NCI-H146 (cell line): ENCODE data around the gene THSD4.

Experiments
- DNase-seq: peaks from one replicate; lab custom pipeline; 2025; lab: John Stamatoyannopoulos, UW

Gene THSD4

GRCh38 chr15:71753346-71753745 lies 638.1 kb downstream of the THSD4 start:
- DNase-seq, result no peak

DNA sequence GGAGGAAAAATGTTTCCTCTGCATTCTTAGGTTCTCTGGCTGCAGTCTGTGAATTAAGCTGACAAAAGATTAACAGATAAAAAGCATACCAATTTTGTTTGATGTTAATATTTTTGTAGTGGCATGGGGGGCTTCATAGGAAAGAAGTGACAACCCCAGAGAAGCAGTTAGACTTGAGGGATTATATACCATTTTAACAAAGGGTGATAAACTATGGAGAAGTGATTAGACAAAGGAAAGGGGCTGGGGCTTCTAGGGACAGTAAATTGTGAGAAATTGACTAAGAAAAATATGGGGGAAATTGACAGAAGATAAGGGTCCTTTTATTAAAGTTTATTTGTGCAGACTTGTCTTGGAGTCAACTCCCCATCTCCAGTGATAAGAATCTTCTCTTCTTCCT lies 639.4 kb downstream of the THSD4 start:
- DNase-seq, result no peak

DNA sequence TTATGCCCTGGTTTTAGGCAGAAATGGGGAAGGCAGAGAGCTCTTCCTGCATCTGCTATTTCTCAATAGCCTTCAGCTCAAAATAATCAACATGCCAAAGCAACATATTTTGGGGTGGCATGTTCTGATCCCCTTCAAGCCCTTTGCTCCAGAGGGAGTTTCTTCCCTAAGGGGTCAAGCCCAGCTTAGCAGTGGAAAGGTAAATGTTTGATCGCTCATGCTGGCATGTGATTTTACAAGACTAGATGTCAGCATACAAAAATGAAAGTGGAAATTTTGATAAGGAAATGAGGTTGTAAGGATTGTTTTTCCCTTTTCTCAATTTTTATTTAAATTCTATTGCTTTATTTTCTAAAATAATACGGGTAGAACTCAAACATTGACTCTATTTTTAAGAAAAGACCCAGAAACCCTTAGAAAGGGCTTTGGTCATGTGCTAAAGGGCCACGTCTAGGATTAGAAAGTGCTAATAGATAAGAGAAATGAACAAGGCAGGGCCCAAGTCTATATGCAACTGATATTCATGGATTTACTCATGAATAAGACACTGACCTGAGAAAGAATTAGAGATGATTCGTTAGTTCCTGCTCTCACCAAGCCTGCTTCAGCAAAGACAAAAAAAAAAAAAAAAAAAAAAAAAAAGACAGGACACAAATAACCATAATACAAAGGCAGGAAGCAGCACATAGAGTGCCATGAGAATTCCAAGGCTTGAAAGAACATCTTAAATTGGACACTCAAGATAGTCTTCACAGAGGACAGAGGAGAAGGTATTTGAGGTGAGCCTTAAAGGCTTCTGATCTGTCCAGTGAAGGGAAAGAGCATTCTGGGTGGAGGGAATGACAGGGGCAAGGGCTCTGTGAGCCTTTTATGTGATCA lies 640.1 kb downstream of the THSD4 start:
- no peak for DNase-seq

DNA sequence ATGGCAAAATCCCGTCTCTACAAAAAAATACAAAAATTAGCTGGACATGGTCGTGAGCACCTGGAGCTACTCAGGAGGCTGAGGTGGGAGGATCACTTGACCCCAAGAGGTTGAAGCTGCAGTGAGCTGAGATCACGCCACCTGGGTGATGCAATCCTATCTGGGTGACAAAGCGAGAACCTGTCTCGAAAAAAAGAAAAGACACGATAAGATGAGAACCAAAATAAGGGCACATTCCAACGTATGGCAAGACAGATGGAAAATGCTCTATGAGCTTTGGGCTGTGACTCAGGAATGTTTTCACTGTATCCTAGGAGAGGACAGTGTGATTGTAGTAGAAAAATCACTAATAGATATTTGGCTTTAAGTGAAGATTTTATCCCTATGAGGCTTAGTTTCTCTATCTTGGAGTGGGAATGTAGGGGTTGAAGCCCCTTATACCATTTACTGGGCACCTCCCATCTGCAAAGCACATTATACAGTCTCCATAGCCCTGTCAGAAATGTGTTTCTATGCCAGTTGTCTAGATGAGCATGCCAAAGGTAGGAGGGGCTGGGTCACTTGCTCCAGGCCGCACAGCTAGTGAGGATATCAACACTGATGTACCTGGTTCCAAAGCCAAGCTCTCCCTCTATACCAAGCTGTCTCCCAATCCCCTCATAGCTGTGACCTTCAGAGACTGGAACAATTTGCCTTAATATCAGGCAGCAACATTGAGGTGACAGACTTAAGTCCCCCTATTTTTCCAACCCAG lies 641.5 kb downstream of the THSD4 start:
- no peak for DNase-seq

DNA sequence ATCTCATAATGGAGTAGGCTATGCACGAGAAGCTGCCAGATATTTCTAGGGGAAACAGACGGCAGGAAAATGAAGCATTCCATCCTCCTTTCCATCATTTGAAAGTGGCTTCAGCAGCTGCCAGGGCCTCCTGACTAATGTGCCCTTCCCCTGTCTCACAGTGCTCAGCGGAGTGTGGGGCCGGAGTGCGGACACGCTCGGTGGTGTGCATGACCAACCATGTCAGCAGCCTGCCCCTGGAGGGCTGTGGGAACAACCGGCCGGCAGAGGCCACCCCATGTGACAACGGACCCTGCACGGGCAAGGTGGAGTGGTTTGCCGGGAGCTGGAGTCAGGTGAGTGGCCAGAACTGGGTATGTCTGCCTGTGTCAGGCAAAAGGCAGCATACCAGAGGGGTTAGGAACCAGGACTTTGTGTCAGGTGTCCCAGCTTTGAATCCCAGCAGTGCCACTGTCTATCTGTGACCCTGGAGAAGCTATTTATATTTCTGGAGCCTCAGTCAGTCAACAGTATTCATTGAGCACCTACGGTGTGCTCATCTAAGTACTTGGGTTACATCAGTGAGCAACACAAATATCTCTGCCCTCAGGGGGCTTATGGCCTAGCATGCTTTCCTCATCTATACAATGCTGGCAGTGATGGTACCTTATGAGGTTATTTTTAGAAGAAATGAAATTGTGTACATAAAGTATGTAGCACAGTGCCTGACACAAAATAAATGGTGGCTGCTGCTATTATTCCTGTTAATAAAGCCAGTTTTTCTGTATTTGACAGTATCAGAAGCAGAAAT lies 642.7 kb downstream of the THSD4 start:
- DNase-seq, result no peak

- DNase-seq, result no peak
Measured at GRCh38 chr15:71758711-71759110, 643.4 kb downstream of the THSD4 start.

GRCh38 chr15:71760852-71761251 lies 645.6 kb downstream of the THSD4 start:
- no peak for DNase-seq

- DNase-seq, result no peak
Measured at GRCh38 chr15:71761649-71762048, 646.4 kb downstream of the THSD4 start.

- DNase-seq, result no peak
Measured at GRCh38 chr15:71768184-71768583, 652.9 kb downstream of the THSD4 start.

DNA sequence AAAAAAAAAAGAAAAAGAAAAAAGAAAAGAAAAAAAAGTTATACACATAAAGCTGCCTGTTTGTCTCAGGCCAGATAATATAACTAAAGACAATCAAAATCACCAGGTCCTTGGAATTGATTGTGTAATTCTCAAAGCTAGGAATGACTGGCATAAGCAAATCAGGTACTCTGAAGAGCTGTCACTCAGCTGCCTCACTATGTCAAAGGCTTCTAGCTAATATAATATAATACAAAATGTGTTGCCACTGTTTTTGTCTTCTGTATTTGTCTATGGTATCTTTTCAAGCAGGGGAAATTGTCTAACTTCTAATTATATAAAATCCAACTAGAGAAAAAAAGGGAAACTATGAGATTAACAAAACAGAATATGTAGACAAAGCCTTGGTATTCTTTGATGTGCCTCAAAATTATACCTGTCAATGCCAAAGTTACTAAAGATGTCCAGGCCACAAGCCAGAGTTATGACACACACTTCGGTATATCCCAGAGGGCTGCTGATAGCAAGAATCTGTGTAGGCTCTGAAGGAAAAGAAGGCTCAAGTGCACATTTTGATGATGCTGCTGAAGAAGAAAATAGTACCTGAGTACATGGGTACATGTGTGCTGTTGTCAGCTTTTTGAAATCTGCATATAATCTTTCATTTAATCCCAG lies 658.1 kb downstream of the THSD4 start:
- DNase-seq, result no peak

- DNase-seq, result no peak
Measured at GRCh38 chr15:71775856-71776255, 660.6 kb downstream of the THSD4 start.

DNA sequence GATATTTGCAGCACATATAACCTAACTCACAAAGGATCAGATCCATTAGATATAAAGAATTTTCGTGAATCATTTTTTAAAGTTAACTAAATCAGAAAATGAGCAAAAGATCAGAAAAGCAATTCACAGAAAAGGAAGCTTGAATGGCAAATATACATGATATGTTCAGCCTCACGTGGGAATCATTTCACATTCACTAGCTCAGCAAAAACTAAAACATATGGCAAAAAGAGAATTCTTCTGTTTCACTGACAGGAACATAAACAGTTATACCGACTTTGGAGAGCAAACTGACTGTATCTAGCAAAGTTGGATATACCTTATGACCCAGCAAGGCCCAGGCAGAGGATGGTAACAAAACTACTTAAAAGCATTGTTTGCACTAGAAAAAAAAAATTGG lies 661.0 kb downstream of the THSD4 start:
- DNase-seq, result no peak

- DNase-seq, result no peak
Measured at GRCh38 chr15:71777216-71777943, 662.1 kb downstream of the THSD4 start.

GRCh38 chr15:71779073-71779797 lies 664.0 kb downstream of the THSD4 start:
- no peak for DNase-seq

DNA sequence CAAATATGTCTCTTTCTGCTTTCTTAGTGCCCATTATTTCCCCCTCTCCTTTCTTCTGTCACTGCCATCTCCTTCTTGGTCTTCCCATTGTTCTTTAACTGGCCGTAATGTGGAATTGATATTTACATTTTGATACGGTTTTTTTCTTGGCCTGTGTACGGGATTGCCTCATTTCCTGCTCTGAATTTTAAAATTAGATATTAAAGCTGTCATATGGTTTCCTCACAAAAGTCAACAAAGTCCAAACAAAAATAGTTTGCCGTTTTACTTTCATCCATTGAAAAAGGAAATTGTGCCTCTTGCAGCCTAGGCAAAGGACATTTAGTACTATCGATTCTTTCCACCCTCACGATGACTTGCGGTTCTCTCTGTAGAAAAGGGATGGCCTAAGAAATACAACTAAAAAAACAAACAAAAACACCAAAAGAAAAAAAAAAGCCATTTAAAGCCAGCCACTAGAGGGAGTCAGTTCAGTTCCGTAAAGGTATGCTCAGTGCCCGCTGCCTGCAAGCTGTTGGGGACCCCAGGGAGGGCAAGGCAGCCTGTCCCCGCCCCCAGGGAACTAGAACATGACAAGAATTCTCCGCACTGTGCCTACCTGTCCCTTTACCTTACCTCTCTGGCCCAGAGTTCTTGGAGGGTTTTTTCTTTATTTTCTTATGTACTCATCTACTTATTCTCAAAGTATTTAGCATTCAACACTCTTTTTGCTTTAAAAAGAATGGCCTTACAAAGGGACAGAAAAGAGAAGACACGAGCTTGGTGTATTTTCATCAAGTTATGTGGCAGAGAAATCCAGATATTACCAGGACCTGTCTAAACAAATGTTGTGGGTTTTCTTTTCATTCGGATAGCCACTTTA lies 665.1 kb downstream of the THSD4 start:
- peak; percentile 21 for DNase-seq

DNA sequence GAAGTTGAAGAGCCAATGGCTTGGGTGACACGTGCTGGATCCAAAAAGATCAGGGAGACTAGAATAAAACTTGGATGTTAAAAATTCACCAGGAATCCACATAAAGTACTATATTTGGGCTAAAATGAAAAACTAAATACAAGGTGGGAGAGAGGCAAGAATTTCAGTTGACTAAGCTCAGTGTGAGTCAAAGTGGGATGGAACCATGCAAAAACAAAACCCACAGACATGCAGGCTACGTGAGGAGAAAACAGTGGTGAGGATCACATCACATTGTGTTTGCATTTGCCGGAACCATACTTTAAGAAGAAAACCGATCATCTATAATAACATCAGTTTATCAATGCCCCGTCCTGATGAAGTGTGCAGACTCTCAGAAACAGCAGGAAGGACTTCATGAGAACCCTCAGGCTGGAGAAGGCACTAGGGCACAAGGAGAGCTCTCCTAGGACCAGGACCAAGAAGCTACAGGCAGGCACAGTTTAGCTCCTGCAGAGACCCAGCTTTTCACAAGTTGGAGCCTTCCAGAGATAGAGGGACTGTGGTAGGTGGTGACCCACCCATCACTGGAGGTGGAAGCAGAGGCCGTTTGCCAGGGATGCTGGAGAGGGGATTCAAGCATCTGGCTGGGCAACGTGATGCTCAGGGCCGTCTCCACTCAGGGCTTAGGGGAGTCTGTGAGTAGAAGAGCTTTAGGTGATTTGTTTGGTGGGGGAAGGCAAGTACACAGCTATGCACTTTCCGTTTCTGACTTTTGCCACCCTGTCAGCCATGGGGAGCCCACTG lies 666.1 kb downstream of the THSD4 start:
- DNase-seq, result no peak

GRCh38 chr15:71781965-71782265 lies 666.6 kb downstream of the THSD4 start:
- no peak for DNase-seq

GRCh38 chr15:71782422-71783165 lies 667.3 kb downstream of the THSD4 start:
- DNase-seq, result no peak
